CD4-positive, alpha-beta T cell treated with Interferon alpha-2 for 1 hour (primary cell): ENCODE data around the gene TLCD2.
A peak's percentile ranks its signal among the peaks of the same experiment; 100 is the strongest.
"Not testable (repeated sequence)": the region's sequence is repeated elsewhere in the genome, so short reads cannot be mapped to it uniquely, and the experiment has no call there.

Source experiments
- DNase-seq, 2 donors: peaks; one replicate each; pipeline ENCODE4 v3.0.0-alpha.2; 2020 to 2022

The TLCD2 gene, protein sequence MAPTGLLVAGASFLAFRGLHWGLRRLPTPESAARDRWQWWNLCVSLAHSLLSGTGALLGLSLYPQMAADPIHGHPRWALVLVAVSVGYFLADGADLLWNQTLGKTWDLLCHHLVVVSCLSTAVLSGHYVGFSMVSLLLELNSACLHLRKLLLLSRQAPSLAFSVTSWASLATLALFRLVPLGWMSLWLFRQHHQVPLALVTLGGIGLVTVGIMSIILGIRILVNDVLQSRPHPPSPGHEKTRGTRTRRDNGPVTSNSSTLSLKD

DNA sequence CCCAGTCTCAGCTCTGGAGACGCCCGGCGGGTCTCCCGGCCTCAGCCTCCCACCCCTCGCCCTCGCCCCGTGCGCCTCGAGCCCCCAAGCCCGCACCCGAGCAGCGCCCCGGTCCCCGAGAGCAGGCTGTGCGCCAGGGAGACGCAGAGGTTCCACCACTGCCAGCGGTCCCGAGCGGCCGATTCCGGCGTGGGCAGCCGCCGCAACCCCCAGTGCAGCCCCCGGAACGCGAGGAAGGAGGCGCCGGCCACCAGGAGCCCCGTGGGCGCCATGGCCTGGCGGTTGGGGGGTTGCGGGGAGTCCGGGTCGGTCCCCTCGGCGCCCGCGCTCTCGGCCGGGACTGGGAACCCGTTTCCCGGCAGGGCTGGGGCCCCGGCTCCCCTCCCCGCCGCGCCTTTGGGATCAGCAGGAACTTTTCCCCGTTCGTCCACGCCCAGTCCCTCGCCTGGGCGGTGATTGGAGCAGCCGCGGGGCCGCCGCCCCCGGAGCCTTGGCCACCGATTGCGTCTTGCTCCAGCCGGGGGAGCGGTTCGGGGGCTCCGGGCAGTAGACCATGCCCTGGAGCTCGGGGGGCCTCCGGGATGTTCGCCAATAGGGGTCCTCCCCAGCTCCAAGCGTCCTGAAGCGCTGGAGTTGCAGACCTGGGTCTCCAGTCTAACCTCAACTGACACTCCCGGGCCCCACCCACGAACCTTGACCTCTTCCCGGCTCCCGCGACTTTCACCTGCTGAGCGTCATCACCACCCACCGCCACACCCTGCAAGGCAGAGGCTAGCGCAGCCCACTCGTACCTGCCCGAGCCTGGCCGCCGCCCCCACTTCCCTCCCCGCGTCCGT, at the start of gene TLCD2:
TLCD2 (minus strand) TSS at position 407 of the 836 bp plus-strand sequence; CDS start at position 272, 135 bp downstream.
- DNase-seq, result peak in 1 of 2 donors; percentile 22

DNA sequence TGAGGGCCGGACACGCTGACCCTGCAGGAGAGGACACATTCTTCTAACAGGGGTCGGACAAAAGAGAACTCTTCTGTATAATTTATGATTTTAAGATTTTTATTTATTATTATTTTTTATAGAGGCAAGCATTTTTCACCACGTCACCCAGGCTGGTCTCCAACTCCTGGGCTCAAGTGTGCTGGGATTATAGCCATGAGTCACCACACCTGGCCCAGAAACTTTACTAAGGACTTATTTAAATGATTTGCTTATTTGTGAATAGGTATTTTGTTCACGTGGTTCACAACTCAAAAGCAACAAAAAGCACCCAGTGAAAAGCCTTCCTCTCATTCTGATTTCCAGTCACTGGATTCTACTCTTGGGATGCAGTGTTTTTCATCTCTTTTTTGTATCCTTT, 49.4 kb upstream of the TLCD2 start:
- DNase-seq, result no peak

DNA sequence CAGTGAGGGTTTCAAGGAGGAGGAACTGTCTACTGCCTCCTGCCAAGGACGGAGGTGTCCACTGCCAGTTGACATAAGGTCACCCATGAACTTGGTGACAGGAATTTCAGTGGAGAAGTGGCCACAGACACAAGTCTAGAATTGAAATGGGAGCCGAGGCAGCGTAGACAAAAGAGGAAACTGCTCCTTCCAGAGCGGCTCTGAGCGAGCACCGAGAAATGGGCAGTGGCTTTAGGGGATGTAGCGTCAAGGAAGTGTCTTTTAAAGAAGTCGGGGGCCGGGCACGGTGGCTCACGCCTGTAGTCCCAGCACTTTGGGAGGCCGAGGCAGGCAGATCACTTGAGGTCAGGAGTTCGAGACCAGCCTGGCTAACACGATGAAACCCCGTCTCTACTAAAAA, 48.6 kb upstream of the TLCD2 start:
- DNase-seq, result peak; percentile 17 to 49

DNA sequence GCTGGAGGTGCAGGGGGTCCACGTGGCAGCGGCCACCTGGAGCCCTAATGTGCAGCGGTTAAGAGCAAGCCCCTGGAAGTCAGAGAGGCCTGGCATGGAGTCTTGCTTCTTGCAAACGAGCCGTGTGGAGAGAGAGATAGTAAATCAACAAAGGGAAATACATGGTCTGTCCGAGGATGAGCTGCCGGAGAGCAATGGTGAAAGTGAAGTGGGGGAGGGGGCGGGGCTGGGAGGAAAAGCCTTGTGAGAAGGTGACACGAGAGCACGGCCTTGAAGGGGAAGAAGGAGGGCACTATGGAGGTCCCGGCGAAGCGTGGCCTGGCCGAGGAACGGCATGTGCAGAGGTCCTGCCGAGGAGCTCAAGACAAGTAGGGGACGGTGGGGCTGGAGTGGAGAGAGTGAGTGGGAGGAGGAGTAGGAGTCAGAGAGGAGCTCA, 45.7 kb upstream of the TLCD2 start:
- DNase-seq, result no peak

DNA sequence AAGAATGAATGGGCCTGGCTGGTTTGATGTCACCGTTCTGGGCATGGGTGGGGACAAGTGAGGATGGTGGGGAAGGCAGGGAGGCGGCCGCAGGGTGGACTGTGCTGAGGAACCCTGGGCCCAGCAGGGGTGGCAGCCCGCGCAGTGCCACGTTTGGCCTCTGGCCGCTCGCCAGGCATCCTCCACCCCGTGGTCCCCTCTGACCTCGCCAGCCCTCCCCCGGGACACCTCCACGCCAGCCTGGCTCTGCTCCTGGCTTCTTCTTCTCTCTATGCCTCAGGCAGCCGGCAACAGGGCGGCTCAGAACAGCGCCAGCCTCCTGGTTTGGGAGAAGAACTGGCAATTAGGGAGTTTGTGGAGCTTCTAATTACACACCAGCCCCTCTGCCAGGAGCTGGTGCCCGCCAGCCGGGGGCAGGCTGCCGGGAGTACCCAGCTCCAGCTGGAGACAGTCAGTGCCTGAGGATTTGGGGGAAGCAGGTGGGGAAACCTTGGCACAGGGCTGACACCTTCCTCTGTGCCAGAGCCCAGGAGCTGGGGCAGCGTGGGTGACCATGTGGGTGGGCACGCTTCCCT, 45.2 kb upstream of the TLCD2 start:
- DNase-seq, result no peak

DNA sequence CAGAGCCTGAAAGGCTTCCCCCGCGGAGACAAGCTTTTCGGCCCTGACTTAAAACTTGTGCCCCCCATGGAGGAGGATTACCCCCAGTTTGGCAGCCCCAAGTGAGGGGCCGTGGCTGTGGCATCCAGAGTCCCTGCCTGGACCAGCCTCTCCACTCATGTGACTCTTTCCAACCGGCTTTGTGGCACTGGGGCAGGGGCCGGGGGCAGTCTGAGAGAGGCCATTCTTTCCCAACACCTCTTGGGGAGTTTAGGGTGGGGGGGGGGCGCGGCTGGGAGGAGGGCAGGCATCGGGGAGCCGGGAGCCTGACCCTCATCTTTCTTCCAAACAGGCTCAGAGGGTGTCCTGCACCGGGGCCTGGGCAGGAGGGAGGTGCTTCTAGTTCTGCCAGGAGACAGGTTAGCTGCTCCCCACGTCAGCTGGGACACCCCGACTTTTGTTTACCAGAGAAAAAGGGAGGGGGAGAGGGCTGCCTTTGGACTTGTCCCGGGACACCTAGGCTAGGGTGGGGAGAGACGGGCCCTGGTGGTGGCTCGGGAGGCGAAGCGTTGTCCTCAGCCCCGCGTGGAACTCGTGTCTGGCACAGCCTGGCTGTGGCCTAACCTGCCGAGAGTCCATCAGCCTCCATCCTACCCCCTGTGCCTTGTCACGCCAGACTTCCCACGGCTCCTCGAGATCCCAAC, 44.4 kb upstream of the TLCD2 start:
- no peak for DNase-seq

DNA sequence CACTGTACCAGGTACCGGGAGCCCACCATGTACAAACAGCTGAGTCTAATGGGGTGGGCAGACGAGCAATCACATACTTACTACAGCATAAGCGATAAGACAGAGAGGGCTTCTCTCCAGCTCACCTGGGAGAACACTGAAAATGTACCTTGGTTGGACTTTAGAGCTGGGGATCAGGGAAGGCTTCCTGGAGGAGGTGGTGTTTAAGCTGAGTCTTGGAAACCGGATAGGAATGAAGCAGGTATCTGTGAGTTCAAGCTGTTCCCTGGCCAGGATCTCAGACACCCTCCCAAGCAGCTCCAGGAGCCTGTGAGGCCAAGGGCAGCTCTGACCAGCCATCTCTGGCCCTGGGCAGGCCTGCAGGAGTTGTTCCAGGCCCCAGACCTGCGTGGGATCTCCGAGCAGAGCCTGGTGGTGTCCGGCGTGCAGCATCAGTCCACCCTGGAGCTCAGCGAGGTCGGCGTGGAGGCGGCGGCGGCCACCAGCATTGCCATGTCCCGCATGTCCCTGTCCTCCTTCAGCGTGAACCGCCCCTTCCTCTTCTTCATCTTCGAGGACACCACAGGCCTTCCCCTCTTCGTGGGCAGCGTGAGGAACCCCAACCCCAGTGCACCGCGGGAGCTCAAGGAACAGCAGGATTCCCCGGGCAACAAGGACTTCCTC, 43.7 kb upstream of the TLCD2 start:
- no peak for DNase-seq

DNA sequence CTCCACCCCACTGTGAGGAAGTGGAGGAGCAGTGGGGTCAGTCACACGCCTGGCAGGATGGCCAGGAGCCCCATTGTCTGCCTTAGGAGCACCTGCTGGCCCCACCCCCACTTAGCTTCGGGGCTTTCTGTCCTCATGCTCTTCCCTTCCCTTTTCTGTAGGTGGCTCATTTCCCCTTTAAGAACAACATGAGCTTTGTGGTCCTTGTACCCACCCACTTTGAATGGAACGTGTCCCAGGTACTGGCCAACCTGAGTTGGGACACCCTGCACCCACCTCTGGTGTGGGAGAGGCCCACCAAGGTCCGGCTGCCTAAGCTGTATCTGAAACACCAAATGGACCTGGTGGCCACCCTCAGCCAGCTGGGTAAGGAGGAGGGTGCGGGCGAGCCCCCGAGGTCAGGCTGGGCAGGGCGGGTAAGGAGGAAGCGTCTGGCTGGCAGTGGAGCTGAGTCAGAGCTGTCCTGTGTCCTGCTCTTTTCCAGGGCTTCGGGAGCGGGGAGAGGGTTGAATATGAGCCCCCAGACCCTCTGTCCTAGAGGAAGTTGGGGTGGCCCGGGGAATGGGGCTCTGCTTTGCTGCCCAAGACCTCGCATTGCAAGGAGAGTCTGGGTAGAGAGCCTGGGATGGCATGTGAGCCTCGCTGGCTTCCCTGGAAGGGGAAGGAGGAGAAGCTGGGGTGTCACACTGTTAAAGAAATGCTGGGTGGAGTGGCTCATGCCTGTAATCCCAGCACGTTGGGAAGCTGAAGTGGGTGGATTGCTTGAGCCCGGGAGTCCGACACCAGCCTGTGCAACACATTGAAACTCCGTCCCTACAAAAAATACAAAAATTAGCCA, 42.5 kb upstream of the TLCD2 start:
- DNase-seq, result peak in 1 of 2 donors; percentile 17

DNA sequence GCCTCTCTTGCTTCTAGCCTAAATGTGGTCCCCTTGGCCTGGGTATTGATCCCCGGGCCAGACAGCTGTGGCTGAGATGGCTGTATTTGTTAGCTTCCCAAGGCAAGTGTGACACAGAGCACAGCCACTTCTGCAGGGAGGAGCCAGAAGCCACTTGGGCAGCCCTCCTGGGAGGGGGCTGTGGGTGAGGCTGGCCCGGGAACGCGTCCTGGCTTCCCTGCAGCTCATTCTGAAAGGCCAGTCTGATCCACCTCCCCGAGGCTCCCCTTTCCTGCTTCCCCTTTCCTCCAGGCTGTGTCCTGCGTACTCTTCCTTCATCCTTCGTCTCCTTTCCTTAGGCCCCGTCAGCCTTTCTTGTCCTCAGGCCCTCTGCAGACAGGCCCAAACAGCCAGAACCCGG, 40.5 kb upstream of the TLCD2 start:
- no peak for DNase-seq

DNA sequence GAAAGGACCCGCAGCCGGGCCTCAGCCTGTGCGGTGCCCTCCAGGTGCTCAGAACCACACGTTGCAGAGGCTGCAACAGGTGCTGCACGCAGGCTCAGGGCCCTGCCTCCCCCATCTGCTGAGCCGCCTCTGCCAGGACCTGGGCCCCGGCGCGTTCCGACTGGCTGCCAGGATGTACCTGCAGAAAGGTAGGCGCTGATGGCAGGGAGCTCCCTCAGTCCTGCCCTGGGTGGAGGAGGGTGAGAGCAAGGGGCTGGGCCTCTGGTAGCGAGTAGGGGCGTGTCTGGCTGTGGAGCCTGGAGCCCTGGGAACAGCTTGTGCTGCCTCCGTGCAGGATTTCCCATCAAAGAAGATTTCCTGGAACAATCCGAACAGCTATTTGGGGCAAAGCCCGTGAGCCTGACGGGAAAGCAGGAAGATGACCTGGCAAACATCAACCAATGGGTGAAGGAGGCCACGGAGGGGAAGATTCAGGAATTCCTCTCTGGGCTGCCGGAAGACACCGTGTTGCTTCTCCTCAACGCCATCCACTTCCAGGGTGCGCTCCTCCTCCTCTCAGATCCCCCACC, 36.9 kb upstream of the TLCD2 start:
- no peak for DNase-seq

DNA sequence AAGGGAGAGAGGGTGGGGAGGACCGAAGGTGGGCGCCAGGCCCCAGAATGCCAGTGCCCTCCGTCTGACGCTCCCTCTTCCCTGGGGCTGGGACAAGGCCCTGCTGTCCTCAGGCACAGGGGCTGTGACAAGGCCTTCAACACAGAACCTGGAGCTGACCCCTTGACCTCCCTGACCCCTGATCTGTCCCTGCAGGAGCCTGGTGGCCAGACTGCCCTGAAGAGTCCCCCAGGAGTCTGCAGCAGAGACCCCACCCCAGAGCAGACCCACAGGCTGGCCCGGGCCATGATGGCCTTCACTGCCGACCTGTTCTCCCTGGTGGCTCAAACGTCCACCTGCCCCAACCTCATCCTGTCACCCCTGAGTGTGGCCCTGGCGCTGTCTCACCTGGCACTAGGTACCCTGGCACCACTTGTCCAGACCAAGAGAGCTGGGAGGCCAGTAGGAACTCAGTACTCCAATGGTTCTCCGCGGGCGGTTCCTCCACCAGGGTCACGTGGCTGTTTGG, 35.4 kb upstream of the TLCD2 start:
- no peak for DNase-seq

DNA sequence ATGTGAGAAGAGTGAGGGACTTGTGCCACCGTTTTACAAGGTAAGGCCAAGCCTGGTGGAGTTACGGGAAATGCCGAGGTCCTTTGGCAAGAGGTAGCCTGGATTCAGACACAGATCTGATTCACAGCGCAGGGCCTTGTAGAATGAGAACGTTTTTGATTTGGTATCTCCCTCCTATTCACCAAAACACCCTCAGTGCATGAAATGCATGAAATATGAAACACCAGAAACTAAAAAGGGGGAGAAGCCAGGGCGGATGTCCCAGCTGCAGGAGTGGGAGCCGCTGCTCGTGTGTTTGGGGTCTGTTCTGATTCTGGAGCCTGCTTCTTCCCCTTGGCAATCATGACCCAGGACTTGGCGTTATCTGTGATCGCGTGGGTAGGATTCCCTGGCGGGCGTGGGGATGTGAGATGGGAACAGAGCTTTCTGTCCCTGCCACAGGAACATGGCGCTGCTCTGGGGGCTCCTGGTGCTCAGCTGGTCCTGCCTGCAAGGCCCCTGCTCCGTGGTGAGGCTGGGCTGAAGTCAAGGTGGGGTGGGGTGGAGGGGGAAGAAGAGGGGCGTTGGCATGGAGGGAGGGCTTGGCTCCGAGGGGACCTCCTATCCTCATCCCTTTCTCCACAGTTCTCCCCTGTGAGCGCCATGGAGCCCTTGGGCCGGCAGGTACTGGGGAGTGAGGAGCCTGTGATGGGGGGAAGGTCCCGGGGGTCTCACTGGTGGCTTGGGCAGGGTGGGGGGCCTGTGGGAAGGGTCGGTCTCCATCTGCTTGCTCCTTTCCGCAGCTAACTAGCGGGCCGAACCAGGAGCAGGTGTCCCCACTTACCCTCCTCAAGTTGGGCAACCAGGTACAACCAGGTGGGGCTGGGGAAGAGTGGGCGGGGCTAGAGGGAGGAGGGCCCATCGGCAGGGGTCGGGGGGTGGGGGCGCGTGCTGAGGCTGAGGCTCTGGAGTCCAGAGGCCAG, 34.7 kb upstream of the TLCD2 start:
- no peak for DNase-seq

DNA sequence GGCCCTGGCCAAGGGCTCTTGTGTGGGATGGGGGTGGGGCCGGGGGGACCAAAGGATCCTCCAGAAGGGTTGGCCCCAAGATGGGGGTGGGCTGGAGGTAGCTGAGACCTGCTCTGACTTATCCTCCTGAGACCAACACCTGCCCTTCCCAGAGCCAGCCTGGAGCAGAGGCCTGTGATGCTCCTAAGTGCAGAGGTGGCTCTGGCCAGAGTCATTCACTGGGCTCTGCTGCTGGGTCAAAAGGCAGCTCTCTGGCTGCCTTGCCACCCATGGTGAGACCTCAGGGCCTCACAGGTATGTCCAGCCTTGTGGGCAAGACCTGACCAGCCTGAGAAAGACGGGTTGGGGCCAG, 32.9 kb upstream of the TLCD2 start:
- DNase-seq, result no peak

DNA sequence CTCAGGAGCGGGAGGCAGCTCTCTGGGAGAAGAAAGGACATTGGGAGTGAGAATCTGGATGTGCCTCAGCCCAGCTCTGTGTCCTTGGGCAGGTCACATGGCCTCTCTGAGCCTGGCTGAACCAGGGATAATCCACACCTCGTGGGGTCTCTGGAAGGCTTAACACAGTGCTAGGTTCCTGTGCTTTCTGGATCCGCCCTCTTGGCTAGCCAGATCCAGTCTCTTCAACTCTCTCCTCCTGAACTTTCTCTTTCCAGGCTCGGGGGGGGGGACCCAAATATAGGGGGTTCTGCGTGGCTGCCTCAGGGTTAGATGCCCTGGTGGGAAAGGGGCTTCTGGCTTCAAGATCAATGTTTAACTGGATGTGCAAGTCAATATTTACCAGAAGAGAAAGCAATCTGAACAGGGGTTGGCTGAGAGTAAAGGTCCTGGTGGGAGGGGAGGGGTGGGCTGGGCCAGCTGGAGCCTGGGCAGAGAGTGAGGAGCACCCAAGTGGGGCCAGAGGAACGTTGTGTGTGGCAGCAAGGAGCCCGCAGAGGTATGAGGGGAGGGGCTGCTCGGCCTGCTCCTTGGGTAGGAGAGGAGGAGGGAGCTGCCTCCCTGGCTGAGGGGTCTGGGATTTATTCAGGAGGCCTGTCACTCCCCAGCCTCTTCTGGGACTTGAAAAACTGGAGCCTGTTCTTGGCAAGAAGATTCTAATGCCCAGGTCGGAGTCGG, 32.4 kb upstream of the TLCD2 start, which contains the start of gene SERPINF2:
SERPINF2 (plus strand) TSS at position 501 of the 717 bp plus-strand sequence. CDS start 2,125 bp downstream, outside the sequence.
- DNase-seq, result no peak

DNA sequence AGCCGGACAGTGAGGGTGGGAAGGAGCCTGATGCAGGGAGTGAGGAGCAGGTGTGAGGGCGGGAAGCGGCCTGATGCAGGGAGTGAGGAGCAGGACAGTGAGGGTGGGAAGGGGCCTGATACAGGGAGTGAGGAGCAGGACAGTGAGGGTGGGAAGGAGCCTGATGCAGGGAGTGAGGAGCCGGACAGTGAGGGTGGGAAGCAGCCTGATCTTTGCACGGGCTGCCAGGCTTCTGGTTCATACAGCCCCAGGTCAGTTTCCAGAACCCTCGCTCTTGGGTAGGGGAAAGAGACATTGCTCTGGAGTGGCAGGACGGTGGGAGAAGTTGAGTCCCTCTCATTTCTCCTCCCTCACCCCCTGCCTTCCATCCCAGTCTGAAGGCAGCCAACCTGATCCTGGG, 31.7 kb upstream of the TLCD2 start:
- DNase-seq, result not testable (repeated sequence)

DNA sequence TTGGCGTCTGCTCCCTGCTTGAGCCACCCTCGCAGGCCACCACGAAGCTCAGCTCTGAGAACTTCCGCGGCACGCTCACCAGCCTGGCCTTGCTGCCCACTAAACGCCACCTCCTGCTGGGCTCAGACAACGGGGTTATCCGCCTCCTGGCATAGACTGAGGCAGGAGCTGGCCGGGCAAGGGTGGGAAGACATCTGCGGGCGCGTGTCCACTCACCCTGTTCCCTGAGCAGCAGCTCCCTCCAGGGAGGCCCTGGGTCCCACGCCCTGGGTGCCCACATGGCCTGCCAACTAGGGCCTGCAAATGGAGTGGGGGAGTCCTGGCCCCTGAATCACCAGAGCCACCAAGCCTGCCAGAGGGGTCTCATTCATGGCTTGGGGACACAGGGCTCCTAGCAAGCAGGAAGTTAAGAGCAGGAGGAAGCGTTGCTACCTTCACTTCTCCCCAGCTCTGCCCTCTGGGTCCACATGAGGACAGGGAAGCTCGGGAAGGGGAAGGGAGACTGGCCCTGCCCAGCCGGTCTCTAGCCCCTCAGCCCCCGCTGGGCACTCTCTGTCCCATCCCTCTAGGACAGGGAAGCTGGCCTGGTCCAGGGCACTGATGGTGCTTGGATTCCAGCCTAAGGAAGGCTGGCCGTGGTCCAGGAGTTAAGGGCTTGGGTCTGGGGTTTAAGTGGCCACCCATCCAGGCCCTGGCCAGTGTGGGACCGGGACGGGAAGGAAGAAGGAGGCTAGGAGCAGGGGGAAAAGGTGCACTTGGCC, 27.5 kb upstream of the TLCD2 start:
- DNase-seq, result no peak

DNA sequence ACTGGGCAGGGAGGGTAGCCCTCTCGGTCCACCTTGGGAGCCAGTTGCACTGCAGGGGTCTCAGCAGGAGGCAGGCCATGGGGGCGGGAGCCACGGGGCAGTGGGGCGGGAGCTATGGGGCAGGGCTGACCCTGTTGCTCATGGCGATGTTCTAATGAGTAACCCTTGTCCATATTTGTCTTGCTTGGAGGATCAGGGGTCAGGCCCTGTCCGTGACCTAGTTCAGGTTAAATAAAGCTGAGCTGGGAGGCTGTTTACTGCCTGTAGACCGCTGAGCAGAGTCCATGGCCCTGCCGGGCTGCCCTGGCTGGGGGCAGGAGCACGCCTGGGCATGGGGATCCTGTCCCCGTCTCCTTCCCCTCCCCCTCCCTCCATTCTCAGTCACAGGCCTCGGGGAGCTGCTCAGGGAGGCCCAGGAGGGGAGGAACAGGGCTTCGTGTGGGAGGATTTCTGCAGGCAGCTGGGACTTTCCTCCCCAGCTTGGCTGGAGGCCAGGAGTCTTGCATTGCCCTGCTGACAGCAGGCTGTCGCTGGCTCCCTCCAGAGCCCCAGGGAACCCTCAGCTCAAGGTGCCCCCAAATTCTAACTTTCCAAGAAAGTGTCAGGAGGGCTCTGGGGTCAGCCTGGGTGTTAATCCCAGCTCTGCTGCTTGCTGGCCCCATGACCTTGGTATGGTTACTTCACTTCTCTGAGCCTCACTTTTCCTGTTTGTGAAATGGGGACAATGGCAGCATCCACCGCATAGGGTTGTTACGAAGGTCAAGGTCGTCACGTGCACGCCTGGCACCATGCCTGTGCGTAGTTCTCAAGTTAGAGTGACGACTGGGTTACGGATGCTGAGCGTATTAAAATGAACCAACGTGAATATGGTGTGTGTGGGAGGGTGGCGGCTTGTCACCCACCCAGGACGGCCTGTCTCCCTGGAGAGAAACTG, 26.4 kb upstream of the TLCD2 start:
- DNase-seq, result peak in 1 of 2 donors; percentile 27
